CD4-positive, alpha-beta T cell treated with Interleukin-12 subunit alpha and Interleukin-12 subunit beta, for 1 hour (primary cell): Measurements from ENCODE around the gene BICDL2.

Source experiments
- DNase-seq: peaks from one replicate; pipeline ENCODE4 v3.0.0-alpha.2; 2020

The BICDL2 gene

DNA sequence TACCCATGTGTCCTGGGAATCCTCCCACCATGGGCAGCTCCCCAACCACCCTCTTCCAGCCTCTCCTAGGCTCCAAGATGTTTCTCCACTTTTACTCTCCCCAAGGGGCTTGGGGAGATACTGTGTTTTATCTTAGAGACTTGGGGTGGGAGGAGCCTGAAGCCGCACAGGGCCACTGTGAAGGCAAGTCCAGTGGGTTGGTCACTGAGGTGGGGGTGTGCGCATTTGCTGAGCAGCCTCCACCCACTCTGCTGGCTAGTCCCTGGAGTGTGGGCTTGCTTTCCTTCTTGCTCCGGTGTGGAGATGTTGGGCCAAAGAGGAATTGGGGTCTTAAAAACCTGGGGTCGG is 28.1 kb downstream of the BICDL2 start:
- no peak for DNase-seq

DNA sequence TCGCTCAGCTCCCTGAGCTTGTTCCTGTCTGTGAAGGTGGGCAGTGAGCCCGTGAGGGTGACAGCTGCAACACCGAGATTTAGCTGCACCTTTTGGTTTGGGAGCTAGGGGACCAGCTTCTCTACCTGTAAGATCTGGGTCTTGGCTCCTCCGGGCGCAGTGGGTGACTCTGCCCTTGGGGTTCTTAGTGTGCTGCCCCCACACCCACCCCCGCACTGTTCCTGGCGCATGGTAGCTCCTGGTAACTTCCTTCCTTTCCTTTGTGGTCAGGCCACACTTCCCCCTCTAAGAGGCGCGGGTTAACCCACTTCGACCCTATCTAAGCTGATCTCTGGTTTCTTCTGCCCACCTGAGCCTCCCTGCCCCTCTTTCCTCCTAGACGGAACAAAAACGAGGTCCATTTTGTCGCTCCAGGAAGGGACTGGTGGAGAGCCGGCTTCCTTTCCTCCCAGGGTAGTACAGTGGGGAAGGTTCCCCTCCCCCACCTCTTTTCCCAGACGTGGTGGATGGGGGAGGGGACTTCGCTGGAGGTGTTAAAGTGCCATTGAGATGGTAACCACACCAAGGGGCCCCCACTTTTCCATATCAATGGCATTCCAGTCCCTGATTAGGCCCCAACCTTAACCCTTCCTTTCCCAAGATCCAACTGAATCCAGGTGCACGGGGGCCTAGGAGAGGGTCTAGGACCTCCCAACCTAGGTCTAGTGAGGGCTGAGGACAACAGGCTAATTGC is 28.6 kb downstream of the BICDL2 start:
- no peak for DNase-seq

DNA sequence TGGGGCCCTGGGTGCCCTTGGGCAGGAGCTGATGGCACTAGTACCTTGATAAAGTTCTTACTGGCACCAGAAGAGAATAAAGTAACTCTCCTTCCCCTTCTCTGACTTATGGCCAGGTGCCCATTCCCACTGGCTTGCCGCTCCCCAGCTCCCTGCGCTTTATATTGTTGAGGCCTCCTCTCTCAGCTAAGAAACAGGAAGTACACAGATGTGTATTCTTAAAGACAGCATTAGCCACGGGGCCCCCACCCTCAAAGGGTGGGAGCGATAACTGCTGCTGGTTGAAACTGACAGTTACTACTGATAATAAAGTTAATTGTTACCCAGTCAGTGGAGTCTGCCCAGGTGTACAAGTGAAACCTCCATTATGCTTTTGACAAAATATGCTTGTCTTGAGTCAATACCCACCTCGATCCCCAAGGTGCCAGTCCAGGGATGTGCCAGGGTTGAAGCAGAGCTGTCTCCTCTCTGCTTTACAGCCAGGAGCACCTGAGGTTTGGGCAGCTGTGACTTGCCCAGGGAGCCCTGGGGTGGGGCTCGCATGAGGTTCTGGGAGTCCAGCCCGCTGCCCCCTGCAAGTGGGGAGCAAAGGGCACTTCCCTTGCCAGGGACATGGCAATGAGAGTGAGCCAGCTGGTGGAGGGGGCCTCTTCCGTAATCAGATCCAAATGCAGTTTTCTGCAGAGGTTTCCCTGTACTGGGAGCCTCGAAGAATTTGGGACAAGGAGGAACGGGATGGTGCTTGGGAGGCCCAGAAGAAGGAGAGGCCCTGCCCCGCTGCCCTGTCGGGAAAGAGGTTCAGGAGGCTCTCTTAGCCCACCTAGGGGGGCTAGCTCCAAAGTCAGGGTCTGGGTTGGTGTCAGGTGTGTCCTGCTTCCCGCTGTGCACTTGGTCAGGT is 29.4 kb downstream of the BICDL2 start:
- no peak for DNase-seq

DNA sequence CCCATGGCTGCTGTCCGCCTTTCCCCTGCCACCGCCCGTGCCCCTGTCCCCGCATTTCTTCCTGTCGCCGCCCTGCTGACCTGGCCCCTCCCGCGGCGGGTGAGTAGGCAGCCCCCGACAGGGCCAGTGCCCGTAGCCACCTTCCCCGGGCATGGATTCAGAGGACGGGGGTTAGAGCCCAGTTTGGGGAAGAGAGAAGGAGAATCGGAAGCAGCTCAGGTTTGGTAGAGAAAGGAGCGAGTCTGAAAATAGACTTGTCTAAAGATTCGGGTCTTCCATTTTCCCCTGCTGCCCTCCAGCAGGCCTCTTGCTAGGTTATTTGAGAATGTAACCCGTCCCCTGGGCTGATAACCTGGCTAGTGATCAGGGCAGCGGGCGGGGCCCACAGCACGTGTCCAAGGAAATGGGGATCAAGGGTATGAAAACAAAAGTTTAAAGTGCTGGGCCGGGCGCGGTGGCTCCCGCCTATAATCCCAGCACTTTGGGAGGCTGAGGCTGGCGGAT is 31.9 kb downstream of the BICDL2 start:
- no peak for DNase-seq

DNA sequence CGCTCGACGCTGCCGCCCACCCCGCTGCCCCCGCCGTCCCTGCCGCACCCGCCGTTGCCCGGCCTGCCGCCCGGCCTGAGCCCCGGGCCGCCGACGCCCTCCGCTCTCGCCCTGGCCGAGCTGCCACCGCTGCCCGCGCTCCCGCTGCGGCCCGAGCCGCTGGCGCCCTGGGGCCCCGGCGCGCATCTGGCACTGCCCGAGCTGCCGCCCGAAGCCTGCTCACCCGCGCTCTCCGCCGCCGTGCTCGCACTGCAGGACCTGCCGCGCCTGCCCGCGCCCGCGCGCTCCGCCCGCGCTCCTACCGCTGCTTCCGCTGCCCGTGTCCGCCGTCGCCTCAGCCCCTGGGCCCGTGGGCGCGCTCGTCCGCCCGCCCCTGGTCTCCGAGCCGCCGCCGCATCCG is 32.4 kb downstream of the BICDL2 start:
- DNase-seq = no peak

DNA sequence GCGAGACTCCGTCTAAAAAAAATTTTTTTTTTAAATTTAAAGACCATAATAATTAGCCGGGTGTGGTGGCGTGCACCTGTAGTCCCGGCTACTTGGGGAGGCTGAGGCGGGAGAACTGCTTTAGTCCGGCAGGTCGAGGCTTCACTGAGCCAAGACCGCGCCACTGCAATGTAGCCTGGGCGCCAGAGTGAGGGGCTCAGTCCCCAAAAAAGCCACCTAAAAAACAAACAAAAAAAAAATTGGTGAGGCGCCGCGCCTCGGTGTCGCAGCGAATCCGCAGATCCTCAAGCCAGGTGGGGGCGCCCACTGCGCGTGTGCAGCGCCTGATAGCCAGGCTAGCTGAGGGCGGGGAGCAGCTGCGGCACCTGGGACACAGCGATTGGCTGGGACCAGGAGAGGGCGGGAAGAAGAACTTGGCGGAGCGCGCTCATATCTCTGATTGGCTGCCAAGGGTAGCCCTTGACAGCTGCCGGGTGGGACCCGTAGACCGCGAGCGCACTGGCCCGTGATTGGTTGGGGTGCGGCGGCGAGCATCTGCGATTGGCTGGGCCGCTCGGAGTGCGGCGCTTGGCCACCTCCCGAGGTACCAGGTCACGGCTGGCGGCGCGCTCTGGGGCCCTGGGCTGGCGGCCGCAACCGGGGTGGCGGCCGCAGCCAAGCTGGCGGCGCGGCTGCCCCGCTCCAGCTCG is 33.0 kb downstream of the BICDL2 start:
- DNase-seq = peak; percentile 99

DNA sequence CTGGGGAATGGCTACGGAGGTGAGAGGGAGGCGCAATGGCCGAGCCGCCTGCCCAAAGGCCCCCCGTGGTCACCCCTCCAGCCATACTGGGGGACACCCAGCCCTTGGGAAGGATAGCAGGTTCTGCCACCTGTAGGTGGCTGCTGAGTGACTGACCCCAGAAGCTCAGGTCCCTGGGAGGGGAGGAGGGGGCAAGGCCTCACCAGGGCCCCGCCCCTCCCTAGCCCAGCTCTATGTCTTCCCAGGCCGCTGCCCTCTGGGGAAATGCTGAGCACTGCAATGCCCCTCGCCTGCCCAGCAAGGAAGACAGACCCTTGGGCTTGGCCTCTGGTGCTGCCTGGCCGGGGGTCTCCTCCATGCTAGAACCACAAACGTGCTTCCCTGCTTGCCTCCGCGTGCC is 35.4 kb downstream of the BICDL2 start:
- no peak for DNase-seq

DNA sequence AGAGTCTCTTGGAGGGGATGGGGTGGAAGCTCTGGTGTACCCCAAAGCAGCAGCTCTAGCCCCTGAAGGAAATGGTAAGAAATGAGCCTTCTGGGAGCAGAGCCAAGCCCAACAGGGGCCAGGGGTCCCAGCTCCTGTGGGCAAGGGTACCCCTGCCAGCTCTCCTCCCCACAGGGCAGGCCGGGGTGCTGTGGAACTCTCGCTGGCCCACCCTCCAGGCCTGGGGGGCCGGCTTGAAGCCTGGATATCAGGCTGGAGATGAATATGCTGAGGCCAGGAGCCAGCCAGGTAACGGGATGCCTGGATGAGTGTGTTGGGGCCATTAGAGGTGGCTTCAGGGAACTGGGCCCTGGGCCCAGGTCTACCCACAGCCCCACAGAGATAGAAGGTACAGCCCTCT is 36.2 kb downstream of the BICDL2 start:
- DNase-seq = no peak

DNA sequence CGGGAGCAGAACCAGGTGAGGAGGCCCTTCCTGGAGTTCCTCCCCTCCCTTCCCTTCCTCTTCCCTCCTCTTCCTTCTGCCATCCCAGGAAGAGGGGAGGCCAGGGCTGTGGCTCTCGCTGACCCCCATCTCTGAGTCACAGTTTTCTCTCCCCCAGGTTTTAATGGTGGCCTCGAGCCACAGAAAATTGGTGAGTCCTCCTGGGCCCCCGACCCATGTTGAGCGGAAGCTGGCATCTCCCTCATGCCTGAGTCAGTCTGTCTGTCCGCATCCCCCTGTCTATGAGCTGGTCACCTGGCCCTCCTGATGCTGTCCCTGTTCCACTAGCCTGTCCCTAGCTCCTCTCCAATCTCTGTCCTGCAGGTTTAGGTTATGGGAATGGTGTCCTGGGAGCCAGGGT is 36.8 kb downstream of the BICDL2 start:
- no peak for DNase-seq

DNA sequence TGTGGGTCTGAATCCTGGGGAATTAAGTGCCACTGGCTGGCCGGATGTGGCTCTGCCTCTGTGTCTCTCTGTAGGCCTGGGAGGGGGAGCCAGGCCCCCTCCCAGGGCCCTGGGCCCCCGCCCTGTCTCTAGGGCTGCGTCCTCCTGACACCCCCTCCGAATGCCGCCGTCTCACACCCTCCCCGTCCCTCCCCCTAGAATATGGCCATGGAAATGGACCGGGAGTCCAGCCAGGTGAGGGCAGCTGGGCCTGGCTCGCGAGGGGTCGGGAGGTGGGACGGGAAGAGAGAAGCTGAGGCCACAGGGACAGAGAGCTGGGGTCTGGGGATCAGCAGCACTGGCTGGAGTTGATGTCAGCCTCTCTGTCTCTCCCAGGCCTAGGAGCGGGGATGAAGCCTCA is 40.4 kb downstream of the BICDL2 start:
- no peak for DNase-seq

DNA sequence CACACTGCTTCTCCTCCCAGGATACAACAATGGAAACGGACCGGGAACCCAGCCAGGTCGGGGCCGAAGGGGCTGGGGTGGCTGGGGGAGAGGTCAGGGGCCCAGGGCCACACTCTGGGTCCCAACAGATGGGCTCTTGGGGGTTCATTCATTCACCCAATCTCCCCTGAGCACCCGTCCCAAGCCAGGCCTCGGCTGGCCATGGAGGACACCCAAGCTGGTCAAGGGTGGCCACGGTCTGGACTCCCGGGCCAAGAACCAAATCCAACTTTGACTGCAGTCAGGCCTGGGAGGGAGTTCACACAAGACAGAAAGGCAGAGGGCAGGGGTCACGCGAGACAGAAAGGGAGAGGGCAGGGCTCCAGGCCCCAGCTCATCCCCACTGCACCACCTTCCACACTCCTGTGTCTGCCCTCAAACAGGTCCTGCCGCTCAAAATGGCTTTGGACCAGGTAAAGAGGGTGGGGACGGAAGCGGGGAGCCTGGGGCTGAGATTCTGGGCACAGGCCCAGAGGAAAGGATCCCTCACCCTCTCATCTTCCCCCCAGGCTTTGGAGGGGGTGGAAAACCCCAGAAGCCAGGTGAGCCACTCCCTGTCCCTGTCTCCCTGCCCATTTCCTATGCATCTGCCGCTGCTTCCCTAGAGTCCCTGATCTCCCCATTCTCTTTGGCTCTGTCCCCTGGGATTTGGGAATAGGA is 44.2 kb downstream of the BICDL2 start:
- no peak for DNase-seq

DNA sequence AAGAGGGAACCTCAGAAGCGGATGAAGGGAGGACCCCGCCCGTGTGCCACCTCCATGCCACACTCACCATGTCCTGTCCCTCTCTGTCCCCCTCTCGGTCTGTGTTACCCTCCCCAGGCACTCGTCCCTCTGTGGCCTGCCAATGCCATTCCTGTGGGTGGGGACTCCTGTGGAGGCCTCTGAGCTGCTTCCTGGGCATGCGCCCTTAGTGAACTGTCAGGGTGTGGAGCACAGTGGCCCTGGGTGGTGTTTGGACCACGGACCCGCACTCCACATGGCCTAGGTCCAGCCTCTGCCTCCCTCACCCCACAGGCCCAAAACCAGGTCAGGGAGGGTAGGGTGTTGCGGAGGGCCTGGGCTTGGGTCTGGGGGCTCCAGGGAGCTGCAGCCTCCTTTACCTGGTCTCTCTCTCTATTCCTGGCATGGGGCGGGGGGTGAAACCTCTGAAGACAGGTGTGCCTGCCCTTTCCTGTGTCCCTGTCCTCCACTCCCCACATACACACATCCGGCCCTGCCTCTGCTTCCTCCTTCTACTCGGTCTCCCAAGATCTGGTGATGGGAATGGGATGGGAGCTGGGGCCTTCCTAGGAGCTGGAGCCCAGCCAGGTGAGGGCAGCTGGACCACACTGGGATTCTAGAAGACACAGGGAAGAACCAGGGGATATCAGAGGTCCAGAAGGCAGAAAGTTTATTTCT is 45.0 kb downstream of the BICDL2 start:
- no peak for DNase-seq

DNA sequence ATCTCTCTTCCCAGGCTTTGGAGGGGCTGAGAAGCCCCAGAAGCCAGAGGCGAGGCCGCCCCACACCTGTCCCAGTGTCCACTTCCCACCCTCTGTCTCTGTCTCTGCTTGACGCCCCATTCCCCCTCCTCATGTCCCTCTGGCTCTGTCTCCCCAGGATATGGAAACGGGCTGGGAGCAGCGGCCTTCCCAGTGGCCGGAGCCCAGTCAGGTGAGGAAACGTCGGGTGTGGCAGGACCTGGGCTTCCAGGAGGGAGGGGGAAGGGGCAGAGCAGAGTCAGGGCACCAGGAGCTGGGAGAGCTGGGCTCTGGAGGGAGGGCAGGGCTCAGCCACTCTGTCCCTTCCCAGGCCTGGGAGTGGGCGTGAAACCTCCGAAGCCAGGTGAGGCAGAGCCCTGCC is 45.9 kb downstream of the BICDL2 start:
- DNase-seq = no peak

DNA sequence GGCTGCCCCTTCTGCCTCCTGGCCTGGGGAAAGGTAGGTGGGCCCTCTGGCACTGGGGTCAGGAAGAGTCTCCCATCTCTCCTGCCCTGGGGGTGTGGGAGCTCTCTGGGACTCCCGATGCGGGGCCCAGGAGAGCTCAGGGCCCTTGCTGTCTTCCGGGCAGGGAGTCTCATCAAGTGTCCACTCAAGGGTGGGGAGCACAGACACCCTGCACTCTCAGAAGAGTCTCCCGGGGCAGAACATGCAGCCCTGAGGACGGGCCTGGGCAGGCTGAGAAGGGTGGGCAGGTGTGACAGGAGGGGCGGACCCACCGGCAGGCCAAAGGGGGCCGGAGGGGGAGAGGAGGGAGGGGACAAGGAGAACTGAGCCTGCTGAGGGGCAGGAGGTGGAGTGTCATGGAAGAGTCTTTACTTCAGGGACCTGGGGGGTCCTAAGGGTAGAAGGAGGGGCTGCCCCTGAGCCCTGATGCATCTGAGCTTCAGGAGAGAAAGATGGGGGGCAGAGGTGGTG is 48.1 kb downstream of the BICDL2 start:
- DNase-seq = no peak

DNA sequence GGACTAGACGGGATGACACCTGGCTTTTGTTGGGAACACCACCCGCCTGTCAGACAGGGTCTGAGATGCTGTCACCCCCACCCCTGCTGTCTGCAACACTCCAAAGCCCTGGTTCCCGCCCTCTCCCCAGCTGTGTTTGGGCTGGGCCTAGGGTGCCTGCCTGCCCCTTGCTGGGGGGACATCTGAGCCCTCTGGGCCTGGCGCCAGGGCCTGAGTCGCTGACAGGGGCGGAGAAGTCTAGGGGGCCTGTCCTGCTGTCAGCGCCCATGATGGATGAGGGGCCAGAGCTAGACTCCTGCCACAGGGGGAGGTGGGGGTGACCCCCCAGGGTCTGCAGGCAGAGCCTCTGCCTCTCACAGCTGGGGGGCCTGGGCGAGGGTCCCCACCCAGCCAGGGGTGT is 48.9 kb downstream of the BICDL2 start:
- no peak for DNase-seq

DNA sequence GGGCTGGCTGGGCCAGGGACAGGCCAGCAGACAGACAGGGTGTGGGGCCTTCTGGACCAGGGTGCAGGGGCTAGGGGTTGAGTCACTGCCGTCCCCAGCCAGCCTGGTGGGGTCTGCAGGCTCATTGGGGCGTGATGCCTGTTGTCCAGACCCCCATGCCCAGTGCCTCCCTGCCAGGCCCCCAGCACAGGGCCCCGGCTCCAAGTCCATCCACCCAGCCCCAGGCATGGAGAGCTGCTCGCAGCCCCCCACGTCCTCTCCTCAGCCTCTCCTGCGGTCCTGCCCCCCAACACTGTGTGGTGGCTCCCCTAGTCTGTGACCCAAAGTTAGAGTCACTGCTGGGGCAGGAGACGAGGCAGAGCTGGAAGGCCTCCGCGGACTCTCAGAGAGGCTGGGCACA is 49.5 kb downstream of the BICDL2 start:
- DNase-seq = no peak

DNA sequence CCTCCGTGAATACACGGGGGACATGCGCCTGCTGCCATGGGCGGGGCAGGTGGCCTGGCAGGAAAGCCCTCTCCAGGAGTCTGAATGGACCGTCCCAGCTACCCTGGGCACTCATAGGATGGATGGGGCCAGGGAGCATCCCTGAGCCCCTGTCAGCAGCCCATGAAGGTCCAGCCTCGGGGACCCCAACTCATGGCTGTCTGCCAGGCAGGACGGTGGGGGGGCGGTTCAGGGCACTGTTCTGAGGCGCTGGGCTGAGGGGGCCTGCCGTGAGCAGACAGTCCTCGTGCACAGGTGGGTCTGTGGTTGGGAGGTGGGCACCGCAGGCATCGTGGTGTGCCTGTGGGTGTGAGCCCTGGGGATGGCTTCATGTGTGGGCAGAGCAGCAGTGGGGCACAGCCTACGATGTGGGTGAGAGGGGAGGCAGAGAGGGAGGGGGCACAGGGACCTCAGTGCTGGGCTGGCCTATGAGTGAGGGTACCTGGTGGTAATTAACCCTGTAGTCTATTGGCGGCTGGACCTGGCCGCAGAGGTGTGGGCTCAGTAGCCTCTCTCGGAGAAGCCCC is 50.0 kb downstream of the BICDL2 start:
- DNase-seq = no peak

DNA sequence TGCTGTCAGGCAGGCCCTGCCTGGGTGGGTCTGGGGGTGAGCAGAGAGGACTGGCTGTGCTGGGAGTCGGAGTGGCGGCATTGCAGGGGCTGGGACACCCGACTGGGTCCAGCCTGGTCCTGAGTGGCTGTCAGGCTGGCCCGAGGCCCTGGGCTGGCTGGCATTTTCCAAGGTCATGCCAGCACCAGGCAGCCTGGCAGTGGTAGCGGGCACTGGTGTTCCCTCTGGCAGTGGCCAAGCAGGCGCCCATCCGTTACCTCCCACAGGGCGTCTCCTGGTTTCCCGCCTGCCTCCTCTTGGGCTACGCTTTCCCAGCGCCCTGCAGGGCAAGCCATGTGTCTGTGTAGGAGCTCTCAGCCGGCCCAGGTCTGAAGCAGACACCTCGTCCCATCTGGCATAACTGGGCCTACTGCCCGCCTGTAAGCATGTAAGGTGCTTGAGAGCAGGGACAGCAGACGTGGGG is 50.8 kb downstream of the BICDL2 start:
- DNase-seq = no peak

DNA sequence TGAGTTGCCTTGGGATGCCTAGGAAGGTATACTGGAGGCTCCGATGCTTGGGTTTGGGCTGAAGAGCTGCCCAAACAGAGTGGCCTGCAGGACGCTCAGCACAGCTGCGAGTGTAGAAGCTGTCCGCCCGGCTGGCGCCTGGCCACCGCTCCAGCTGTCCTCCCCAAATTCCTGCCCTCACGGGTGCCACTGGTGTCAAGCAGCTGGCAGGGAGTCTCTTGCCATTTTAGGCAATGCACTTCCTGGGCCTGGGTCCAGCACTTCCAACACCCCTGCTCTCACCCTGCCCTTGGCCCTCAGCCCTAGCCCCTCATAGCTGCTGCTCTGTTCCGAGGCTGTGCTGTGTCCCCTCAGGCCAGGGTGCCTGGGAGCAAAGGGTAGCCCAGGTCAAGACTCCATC is 51.3 kb downstream of the BICDL2 start:
- no peak for DNase-seq

DNA sequence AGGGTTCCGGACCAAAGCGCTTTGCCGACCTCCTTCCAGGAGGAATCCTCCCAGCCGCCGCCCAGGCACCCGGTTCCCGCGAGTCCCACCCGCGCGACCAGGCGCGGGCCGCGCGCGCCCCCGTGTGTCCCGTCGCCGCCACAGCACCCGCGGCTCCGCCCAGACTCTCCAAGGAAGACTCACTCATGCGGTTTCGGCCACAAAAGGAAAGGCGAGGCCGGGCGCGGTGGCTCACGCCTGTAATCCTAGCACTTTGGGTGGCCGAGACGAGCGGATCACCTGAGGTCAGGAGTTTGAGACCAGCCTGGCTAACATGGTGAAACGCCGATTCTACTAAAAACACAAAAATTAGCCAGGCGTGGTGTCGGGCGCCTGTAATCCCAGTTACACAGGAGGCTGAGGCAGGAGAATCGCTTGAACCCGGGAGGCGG is 53.0 kb downstream of the BICDL2 start:
- DNase-seq = peak; percentile 73

DNA sequence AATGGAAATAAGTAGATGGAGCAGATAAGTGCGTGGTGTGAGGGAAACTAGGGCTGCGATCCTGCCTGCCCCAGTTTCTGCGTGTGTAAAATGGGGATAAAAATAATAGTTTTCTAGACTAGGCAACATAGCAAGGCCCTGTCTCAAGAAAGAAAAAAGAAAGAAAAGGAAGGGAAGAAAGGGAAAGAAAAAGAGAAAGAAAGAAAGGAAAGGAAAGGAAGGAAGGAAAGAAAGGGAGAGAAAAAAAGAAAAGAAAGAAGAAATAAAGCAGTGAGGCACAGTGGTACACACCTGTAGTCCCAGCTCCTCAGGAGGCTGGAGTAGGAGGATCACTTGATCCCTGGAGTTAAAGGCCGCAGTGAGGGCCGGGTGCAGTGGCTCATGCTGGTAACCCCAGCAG is 54.3 kb downstream of the BICDL2 start:
- no peak for DNase-seq

DNA sequence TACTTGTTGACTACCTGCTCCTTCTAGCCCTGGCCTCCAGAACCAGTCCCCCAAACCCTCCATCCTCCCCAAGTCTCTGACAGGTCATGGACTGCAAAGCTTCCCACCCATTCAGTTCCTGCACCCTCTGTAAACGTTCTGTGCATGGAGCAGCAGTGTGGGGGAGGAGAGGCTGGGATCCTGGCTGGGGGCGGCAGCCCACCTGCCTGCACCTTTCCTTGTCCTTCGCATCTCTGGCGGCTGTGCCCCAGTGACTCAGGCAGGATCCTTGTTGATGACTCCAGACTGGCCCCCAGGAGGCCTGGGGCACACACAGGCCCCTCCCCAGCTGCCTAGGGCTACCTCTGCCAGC is 54.9 kb downstream of the BICDL2 start:
- no peak for DNase-seq
